Pons (tissue), 1 donor: ENCODE measurements around the gene PCBP2.

ENCODE experiments used
- DNase-seq: peaks from one replicate; pipeline ENCODE4 v3.0.0-alpha.2; 2016; ENCODE audit warnings: low spot score

Gene PCBP2

DNA sequence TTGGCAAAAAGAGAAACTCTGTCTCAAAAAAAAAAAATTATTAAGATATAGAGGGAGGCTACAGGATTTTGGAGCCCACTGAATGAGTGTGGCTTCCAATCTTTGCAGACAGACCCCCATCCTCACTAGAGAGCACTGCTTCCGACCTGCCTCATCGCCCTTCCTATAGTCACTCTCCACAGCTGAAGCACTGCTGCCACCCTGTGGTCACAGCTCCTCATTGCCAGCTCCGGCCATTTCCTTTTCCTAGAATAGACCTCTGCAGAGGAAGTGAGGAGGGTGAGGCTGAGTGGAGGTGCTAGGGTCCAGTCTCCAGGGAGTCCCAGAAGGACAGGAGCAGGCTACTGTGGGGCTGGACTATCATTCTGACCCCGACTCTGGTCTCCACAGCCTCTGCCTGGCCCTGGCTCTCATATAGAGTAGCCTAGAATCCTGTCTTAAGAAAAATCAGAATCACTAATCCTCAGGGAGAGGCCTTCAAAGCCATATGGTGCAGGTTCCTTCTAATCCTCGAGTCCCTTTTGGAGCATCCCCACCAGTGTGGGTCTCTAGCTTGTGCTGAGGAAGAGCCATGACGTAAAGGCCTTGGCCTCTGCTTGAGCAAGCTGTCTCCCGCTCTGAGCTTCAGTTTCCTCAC, 56.8 kb downstream of the PCBP2 start:
- DNase-seq = peak; percentile 90

DNA sequence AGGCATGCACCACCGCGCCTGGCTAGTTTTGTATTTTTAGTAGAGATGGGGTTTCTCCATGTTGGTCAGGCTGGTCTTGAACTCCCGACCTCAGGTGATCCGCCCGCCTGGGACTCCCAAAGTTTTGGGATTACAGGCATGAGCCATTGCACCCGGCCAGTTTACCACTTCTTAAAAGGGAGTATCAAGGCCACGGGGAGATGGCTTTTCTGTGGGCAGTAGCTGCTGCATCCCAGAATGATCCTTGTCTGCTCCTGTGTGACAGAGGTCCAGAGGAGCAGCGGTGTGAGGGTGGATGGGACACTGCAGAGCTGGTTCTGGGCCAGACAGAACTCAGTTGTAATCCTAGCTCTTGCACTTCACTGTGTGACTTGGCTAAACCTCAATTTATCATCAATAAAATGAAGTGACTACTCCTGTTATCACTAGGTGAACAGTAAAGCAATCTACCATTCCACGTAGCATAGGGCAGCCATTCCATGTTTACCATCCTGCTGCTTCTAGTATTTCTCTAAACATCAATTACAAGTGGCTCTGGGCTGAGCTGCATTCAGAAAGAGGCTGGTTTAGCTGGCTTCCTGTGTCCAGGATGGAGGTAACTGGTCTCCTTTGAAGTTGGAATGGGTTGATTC, 58.4 kb downstream of the PCBP2 start:
- DNase-seq = no peak

DNA sequence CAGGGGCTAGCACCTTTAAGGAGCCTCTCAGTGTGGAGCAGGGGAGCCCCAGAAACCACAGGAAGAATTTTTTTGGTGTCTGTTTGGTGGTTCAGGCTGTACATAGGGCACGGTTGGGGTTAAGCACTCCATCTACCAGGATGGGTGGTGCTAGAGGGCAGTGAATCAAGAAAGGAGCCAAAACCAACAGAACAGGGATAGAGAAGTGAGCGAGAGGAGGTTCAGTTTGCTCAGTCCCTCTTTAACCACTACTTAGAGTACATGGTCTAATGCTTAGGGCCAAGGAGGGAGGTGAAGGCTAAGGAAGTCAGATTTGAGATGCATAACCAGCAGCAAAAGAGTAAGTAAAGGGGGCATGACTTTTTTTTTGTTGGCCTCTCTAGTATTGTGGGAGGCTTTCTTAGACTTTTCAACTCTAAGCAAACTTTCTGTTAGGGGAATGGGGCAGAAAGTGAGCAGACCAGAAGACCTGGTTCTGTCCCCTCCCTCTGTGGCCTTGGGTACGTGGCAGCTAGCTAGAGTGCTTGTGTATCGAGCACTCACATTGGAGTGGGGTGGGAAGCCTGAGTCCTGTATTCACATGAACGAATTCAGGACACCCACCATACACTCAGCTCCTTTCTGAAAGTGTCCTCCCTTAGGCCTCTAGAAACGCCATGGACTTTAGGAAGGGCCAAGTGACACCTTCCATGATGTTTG, 62.0 kb downstream of the PCBP2 start:
- no peak for DNase-seq

DNA sequence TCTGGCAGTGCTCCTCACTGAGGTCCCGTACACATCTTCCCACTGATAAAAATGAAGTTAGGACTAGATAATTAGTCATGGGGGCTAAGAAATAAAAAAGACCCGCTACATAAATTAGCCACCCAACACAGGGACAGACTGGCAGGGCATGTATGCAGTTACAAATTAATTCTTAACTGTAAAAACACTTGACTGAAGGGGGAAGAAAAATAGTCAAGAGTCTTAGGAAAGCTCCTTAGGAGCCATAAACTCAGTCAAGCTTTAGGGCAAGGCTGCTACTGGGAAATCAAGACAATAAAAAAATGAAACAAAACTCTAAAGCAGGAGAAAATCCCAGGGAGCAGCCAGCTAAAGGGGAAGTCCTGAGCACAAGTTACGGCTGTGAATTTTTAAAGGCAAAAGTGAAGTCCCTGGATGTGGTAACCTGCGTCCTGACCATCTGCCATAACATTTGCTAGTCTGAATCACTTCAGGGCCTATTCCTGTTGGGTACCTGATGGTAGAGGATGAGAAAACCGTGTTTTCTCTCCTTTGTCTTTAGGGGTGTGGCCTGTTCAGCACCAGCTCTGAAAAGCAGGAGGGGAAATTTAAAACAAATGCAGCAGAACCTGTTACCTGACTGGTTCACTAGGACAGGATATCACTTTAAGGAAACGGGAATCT, 62.9 kb downstream of the PCBP2 start:
- no peak for DNase-seq

DNA sequence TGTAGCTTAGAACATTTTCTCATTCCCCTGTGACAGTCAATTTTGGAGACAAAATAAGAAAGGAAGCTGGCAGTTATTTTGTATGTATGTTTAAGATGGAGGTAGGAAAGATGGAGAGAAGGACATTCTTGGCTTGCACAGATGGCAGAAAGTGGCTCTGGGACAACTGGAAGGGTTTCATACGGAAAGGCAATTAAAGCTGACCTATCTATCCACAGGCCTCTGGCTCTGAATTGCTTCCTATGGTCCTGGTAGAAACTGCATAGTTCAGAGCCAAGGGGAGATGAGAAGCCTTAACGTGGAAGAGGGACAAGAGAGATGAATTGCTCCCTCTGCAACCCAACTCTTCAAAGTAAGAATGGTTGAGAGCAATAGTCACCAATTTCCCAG, 63.4 kb downstream of the PCBP2 start:
- no peak for DNase-seq

DNA sequence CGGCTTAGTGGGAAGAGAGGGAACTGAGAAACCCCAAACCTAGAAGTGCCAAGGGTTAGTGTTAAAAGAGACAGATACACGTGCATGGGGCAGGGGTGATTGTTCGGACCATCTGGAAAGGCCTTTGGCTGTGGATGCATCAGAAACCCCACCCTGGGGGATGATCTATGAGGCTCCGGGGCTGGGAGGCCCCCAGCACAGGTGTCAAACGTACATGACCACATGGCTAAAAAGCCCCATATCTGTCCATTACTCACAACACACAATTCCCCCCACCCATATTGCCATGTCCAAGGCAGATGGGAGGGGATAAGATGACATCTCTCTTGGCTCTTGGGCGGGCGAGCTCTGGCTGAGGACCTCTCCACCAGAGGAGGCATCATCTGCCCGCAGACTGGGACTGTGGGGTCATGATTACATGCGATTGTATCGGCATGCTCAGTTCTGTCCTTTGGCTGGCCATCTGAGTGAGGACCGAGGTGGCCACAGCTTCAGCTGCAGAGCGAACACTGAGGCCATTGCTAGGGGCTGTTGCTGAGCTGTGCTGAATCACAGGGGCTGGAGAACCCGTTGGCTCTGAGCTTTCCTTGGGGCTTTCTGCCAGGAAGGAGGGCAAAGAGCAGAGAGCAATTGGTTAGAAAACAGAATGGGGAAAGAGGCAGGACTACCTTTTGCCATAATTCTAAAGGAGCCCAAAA, 65.0 kb downstream of the PCBP2 start:
- DNase-seq = no peak

DNA sequence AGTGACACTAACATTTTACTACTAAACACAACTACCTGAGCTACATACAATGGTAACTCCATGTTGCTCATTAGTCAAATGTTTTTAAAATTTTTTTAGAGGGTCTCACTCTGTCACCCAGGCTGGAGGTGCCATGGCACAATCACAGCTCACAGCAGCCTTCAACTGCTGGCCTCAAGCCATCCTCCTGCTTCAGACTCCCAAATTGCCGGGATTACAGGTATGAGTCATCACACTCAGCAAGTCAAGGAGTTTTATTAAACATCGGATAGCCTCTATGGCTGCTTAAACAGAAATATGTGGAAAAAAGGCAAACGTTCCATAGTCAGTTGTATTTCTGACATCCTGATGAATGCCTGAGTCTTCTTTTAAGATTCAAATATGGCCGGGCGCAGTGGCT, 66.5 kb downstream of the PCBP2 start:
- no peak for DNase-seq

DNA sequence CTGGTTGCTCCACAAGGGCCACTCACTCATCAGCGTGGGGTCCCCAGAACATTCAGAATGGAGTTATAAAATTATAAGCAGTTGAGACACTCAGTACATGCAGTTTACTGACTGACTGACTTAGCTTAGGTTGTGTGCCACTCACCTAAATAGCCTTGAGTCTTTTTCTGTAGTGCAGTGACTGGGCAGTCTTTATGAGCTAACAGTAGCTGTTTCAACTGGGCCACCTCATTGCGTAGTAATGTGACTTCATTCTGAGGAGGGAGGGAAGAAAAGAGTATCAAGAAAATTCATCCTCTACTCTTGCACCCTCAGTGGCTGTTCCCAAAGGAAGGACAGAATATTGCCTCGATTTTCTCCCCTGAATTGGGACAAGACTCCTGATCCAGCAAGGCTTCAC, 71.2 kb downstream of the PCBP2 start:
- no peak for DNase-seq

DNA sequence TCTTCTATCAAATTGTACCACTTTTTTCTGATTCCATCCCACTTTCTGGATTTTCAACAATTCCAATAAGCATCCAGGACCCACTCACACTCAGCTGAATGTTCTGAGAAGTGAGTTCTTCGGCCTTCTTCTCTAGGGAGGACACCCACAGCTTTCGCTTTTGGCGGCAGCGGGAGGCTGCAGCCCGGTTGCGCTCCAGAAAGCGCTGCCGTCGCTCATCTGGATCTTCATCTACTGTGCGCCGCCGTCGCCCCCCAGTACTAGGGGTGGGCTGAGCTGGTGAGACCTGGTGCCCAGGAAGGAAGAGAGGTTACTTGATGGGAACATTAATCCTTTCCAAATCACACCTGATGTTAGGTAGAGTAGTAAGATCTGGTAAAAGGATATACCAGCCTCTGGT, 72.6 kb downstream of the PCBP2 start:
- DNase-seq = no peak

DNA sequence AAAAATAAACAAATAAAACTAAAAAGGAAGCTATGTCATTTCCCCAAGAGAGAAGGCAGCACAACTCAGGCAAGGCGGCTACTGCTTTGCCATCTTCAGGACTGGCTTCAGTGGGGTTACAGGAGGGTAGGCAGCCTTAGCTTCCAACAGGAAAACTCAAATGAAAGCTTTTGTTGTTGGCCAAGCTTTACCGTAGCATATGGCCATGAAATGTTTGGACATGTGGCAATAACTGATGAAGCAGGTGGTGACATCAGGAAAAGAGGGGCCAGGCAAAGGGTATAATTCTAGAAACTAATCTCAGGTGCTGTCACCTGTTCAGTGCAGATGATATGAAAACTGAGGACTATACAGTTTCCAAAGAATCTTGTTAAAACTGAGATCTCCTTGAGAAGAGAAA, 78.2 kb downstream of the PCBP2 start:
- no peak for DNase-seq
